ENCODE results near the gene RELN.

- TF ChIP-seq CTCF (IDR thresholded peaks at IDR 0.05) (no peak), JAZF1 (CRISPR knock-in tag; IDR thresholded peaks at IDR 0.05) (no peak), USF1 (CRISPR knock-in tag; IDR thresholded peaks at IDR 0.05) (no peak), MAX (CRISPR knock-in tag; IDR thresholded peaks at IDR 0.05) (no peak), ESRRA (CRISPR knock-in tag; IDR thresholded peaks at IDR 0.05; ENCODE audit: borderline replicate concordance) (no peak)
These were observed 175.5 kb downstream of the RELN start for GRCh38 chr7:103813970-103814369.
